Loucy (cell line): Measurements from ENCODE around the gene CCDC85B.

Source experiments
- H2AFZ ChIP-seq: fragments of 200-600 bp; sonication (generic); 2 replicates; pipeline ENCODE4 v1.6.0; 2016; ENCODE audit warnings: antibody characterized with exemption, mild to moderate bottlenecking, low read length, moderate library complexity
- H3F3A ChIP-seq: fragments of 200-600 bp; 2 replicates; pipeline ENCODE4 v1.6.0; 2016; ENCODE audit warnings: antibody characterized with exemption, low read depth, mild to moderate bottlenecking
- H3K27me3 ChIP-seq: fragments of 200-600 bp; sonication (generic); 2 replicates; pipeline ENCODE4 v1.6.1; 2014; ENCODE audit warnings: low read length, mild to moderate bottlenecking; ENCODE audit not compliant: insufficient read depth, poor library complexity, severe bottlenecking
- H3K36me3 ChIP-seq: fragments of 200-600 bp; sonication (generic); 2 replicates; pipeline ENCODE4 v1.6.1; 2016; ENCODE audit warnings: low read length; ENCODE audit not compliant: insufficient read depth
- H3K4me1 ChIP-seq: fragments of 200-600 bp; sonication (generic); 2 replicates; pipeline ENCODE4 v1.5.1; 2014; ENCODE audit warnings: low read length, mild to moderate bottlenecking; ENCODE audit not compliant: insufficient read depth, poor library complexity, severe bottlenecking
- H3K4me2 ChIP-seq: fragments of 200-600 bp; sonication (generic); 2 replicates; pipeline ENCODE4 v1.6.0; 2014; ENCODE audit warnings: antibody characterized with exemption, low read length, low read depth, mild to moderate bottlenecking; ENCODE audit not compliant: poor library complexity, severe bottlenecking
- H3K4me3 ChIP-seq: fragments of 200-600 bp; sonication (generic); 2 replicates; pipeline ENCODE4 v1.5.1; 2014; ENCODE audit warnings: low read length, mild to moderate bottlenecking, mixed read lengths; ENCODE audit not compliant: poor library complexity, severe bottlenecking
- H3K79me2 ChIP-seq: fragments of 200-600 bp; sonication (generic); 2 replicates; pipeline ENCODE4 v1.6.1; 2014; ENCODE audit warnings: low read length; ENCODE audit not compliant: insufficient read depth
- H3K9ac ChIP-seq: fragments of 200-600 bp; sonication (generic); 2 replicates; pipeline ENCODE4 v1.6.0; 2014; ENCODE audit warnings: mild to moderate bottlenecking, low read depth, low read length, moderate library complexity; ENCODE audit not compliant: poor library complexity, severe bottlenecking
- H3K9me2 ChIP-seq: fragments of 200-600 bp; sonication (generic); replicated peaks from 2 replicates; pipeline ENCODE4 v1.6.1; 2016; ENCODE audit warnings: low read depth, low read length, mixed read lengths
- H3K9me3 ChIP-seq: fragments of 200-600 bp; sonication (generic); 2 replicates; pipeline ENCODE4 v1.6.1; 2014; ENCODE audit warnings: mild to moderate bottlenecking, antibody characterized with exemption, low read length, low read depth; ENCODE audit not compliant: insufficient read depth
- H4K20me1 ChIP-seq: fragments of 200-600 bp; sonication (generic); 2 replicates; pipeline ENCODE4 v1.6.0; 2014; ENCODE audit warnings: antibody characterized with exemption, low read length, mild to moderate bottlenecking; ENCODE audit not compliant: insufficient read depth, poor library complexity, severe bottlenecking
- CTCF ChIP-seq: fragments of 200-600 bp; sonication (generic); conservative IDR thresholded peaks from 2 replicates; pipeline ENCODE4 v1.5.1; 2014; ENCODE audit warnings: mild to moderate bottlenecking, antibody characterized with exemption, low read length
- EZH2phosphoT487 ChIP-seq: fragments of 200-600 bp; IDR thresholded peaks from 2 replicates; pipeline ENCODE4 v1.6.1; 2018; ENCODE audit warnings: antibody characterized with exemption, mild to moderate bottlenecking, moderate library complexity, borderline replicate concordance

The CCDC85B gene

DNA sequence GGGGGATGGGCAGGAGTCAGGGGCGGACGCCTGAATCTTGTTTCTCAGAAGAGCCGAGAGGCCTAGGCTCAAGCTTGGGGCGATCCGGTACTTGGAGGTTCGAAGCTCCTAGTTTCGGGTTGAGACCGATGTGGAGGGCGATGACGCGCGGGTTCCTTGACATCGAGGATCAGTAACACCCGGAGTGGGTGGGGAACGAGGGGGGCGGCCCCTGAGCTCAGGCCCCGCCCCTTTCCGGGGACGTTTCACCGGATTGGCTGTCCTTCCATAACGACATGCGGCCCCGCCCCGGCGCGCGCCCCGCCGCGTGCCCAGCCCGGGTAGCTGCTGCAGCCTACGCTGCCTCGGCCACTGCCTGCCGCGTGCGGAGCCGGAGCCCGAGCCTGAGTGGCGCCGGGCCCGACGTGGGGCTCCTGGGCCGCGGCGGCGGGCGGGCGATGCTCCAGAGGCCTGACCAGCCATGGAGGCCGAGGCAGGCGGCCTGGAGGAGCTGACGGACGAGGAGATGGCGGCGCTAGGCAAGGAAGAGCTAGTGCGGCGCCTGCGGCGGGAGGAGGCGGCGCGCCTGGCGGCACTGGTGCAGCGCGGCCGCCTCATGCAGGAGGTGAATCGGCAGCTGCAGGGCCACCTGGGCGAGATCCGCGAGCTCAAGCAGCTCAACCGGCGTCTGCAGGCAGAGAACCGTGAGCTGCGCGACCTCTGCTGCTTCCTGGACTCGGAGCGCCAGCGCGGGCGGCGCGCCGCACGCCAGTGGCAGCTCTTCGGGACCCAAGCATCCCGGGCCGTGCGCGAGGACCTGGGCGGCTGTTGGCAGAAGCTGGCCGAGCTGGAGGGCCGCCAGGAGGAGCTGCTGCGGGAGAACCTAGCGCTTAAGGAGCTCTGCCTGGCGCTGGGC lies at the start of gene CCDC85B:
Gene CCDC85B, plus strand, starts transcription at position 350 of the 895 bp plus-strand sequence. Its CDS starts 111 bp downstream, at position 461.
- Histone ChIP-seq H3K27me3 (no peaks in the 10 kb centered on the region), H2AFZ (peak within 1 kb of the TSS; percentile 52), H3K9me3 (no peaks in the 10 kb centered on the region), H3K4me3 (peak within 1 kb of the TSS; percentile 85), H4K20me1 (peaks cover 19% of the 10 kb centered on the region), H3K9me2 (no peaks in the 10 kb centered on the region), H3K9ac (peak within 1 kb of the TSS; percentile 98), H3K4me1 (peaks cover 62% of the 10 kb centered on the region), H3K79me2 (peaks cover 53% of the 10 kb centered on the region), H3K4me2 (peak within 1 kb of the TSS; percentile 92), H3F3A (peaks cover 3% of the 10 kb centered on the region; the same call in 1 of the 2 replicates), H3K36me3 (no peaks in the 10 kb centered on the region)
- TF ChIP-seq CTCF (no peak; the same call in 1 of the 2 replicates), EZH2phosphoT487 (no peak)

DNA sequence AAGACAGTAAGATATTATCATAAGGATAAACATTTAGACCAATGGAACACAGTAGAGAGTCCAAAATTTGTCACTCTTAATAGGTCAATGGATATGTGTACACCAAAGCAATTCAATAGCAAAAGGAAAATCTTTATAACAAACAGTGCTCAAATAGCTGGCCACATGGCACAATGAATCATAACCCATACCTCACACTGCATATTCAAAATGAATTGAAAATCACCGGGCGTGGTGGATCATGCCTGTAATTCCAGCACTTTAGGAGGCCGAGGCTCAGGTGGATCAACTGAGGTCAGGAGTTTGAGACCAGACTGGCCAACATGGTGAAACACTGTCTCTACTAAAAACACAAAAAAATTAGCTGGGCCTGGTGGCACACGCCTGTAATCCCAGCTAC lies 48.3 kb upstream of the CCDC85B start:
- no peak overlapping the region for H2AFZ ChIP-seq
- TF ChIP-seq CTCF (no peak), EZH2phosphoT487 (no peak)
- H3K4me3 ChIP-seq, result no peak overlapping the region
- H3K9me3 ChIP-seq, result no peaks in the 10 kb centered on the region
- H4K20me1 ChIP-seq, result no peaks in the 10 kb centered on the region
- no peaks in the 10 kb centered on the region for H3K36me3 ChIP-seq
- no peaks in the 10 kb centered on the region for H3K27me3 ChIP-seq
- H3K4me2 ChIP-seq, result no peak overlapping the region
- no peaks in the 10 kb centered on the region for H3K79me2 ChIP-seq
- H3K9ac ChIP-seq, result no peak overlapping the region
- H3F3A ChIP-seq, result no peaks in the 10 kb centered on the region
- H3K9me2 ChIP-seq, result no peaks in the 10 kb centered on the region
- H3K4me1 ChIP-seq, result no peaks in the 10 kb centered on the region

DNA sequence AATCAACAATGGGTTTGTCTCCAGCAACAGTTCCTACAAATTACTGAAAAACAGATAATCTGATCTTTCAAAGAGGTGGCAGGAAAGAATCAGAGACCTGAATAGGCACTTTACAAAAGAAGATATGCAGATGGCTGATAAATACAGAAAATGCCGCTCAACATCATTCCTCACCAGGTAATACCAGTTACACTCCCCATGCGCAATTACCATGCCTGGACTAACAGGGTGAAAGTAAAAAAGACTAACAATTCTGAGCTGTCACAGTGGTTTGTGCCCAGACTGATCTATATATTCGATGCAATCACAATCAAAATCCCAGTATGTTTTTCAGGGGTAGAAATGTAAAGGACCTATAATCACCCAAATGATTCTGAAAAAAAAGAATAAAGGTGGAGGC lies 46.7 kb upstream of the CCDC85B start:
- Histone ChIP-seq H3K79me2 (no peaks in the 10 kb centered on the region), H4K20me1 (no peaks in the 10 kb centered on the region), H3K4me2 (no peak overlapping the region)

More for the DNA sequence above, 46.7 kb upstream of the CCDC85B start:
- H3K4me3 ChIP-seq, result no peak overlapping the region
- H3K9ac ChIP-seq, result no peak overlapping the region
- H3K27me3 ChIP-seq, result no peaks in the 10 kb centered on the region
- H3K4me1 ChIP-seq, result no peaks in the 10 kb centered on the region
- H3K36me3 ChIP-seq, result no peaks in the 10 kb centered on the region
- no peak overlapping the region for H2AFZ ChIP-seq
- TF ChIP-seq EZH2phosphoT487, result no peak
- TF ChIP-seq CTCF, result no peak
- H3K9me2 ChIP-seq, result no peaks in the 10 kb centered on the region
- no peaks in the 10 kb centered on the region for H3K9me3 ChIP-seq
- H3F3A ChIP-seq, result no peaks in the 10 kb centered on the region
